HepG2 (cell line): ENCODE results near the gene FUOM. TPM values are rescaled to one million over a fixed set of nuclear protein-coding genes. Genes with fewer than 3 reads are reported as not detected.
A peak's percentile ranks its signal among the peaks of the same experiment; 100 is the strongest.

Source experiments
- ATAC-seq: fragments of 200-7000 bp; cut with Tn5 transposase; 3 replicates; pipeline ENCODE4 v1.9.1; 2020; ENCODE audit warnings: mild to moderate bottlenecking, moderate library complexity
- BruUV-seq: library from RNA; stranded (reverse); fragments of 400-500 nt; replicated peaks from 2 replicates; lab custom pipeline; 2021; lab: Mats Ljungman, UMichigan
- CTCF ChIA-PET: fragments of 300-600 bp; formaldehyde crosslinking; extraction: SDS; loops from one replicate; lab custom pipeline; 2021; ENCODE audit warnings: low total read pairs, inconsistent platforms, low intra/inter-chr PET ratio; lab: Yijun Ruan, JAX
- POLR2A ChIA-PET: fragments of 350-600 bp; sonication (Branson Sonifier 250); formaldehyde crosslinking; loops from one replicate; lab custom pipeline; 2020; ENCODE audit warnings: antibody characterized with exemption, inconsistent platforms; lab: Yijun Ruan, JAX
- DNase-seq: peaks from one replicate; pipeline ENCODE4 v3.0.0-alpha.2; 2015; ENCODE audit warnings: low spot score
- FAIRE-seq: peaks from 3 replicates; lab custom pipeline; 2011; peaks lifted over from hg19 to GRCh38; lab: Jason Lieb, UNC
- H2AFZ ChIP-seq: one replicate; pipeline ENCODE4 v1.6.1; 2011; ENCODE audit warnings: low read length, inconsistent platforms
- H3K27ac ChIP-seq: fragments of 300-600 bp; 3 replicates; pipeline ENCODE4 v1.8.0; 2011; ENCODE audit warnings: mixed run types, mild to moderate bottlenecking, mixed read lengths, low read length, inconsistent platforms; ENCODE audit not compliant: insufficient read depth; ENCODE audit errors: extremely low read length
- H3K27me3 ChIP-seq, 2 experiments: fragments of 200-600 bp in 1 of 2; 2 replicates in 1 of 2; 3 replicates in 1 of 2; pipeline versions ENCODE4 v1.6.0 to v1.8.0; 2011; ENCODE audit warnings: low read length in 2 of 2, mild to moderate bottlenecking in 2 of 2, moderate library complexity in 2 of 2, inconsistent platforms in 1 of 2; ENCODE audit not compliant: insufficient read depth in 2 of 2, control insufficient read depth in 1 of 2
- H3K36me3 ChIP-seq, 2 experiments: fragments of 200-600 bp in 1 of 2; replicated peaks in 1 of 2; 2 replicates in 1 of 2; 3 replicates in 1 of 2; pipeline versions ENCODE4 v1.5.1 to v1.8.0; 2011; ENCODE audit warnings: low read length in 2 of 2, inconsistent platforms in 1 of 2; ENCODE audit not compliant: insufficient read depth in 2 of 2, control insufficient read depth in 1 of 2
- H3K4me1 ChIP-seq: 2 replicates; pipeline ENCODE4 v1.5.1; 2012; ENCODE audit warnings: low read length, inconsistent platforms; ENCODE audit not compliant: insufficient read depth
- H3K4me2 ChIP-seq: 2 replicates; pipeline ENCODE4 v1.6.0; 2011; ENCODE audit warnings: low read depth, low read length, inconsistent platforms
- H3K4me3 ChIP-seq, 3 experiments: fragments of 200-600 bp in 1 of 3; sonication (generic), shearing (Covaris generic) in 1 of 3; replicated peaks in 1 of 3; 2 replicates each; pipeline ENCODE4 v1.5.1; 2011 to 2016; ENCODE audit warnings: low read length in 3 of 3, inconsistent platforms in 2 of 3, low read depth in 2 of 3, mild to moderate bottlenecking in 2 of 3, control low read depth in 1 of 3, mixed read lengths in 1 of 3; ENCODE audit not compliant: insufficient read depth in 1 of 3
- H3K79me2 ChIP-seq: one replicate; pipeline ENCODE4 v1.6.1; 2011; ENCODE audit warnings: low read length, inconsistent platforms; ENCODE audit not compliant: insufficient read depth
- H3K9ac ChIP-seq: 2 replicates; pipeline ENCODE4 v1.6.0; 2011; ENCODE audit warnings: mild to moderate bottlenecking, low read depth, low read length, inconsistent platforms; ENCODE audit not compliant: insufficient read depth
- H3K9me3 ChIP-seq: 2 replicates; pipeline ENCODE4 v1.5.1; 2012; ENCODE audit warnings: mild to moderate bottlenecking, low read length
- H4K20me1 ChIP-seq: 2 replicates; pipeline ENCODE4 v1.6.0; 2011; ENCODE audit warnings: inconsistent platforms, mild to moderate bottlenecking, low read length, moderate library complexity; ENCODE audit not compliant: insufficient read depth
- BCL3 ChIP-seq: sonication (generic); formaldehyde crosslinking; IDR thresholded peaks from 2 replicates; pipeline ENCODE4 v1.5.1; 2020; ENCODE audit warnings: mild to moderate bottlenecking, missing genetic modification reagents, moderate library complexity
- BRF2 ChIP-seq: sonication (generic); formaldehyde crosslinking; IDR thresholded peaks from 2 replicates; pipeline ENCODE4 v1.8.1; 2022; ENCODE audit warnings: mild to moderate bottlenecking, missing genetic modification reagents
- CREB3 ChIP-seq: sonication (generic); formaldehyde crosslinking; IDR thresholded peaks from 2 replicates; pipeline ENCODE4 v1.5.0; 2020; ENCODE audit warnings: missing genetic modification reagents
- ELF1 ChIP-seq: sonication (generic); formaldehyde crosslinking; IDR thresholded peaks from 2 replicates; pipeline ENCODE4 v1.4.0; 2020; ENCODE audit warnings: missing genetic modification reagents
- IRX3 ChIP-seq: sonication (generic); formaldehyde crosslinking; IDR thresholded peaks from 2 replicates; pipeline ENCODE4 v1.8.1; 2023; ENCODE audit warnings: mild to moderate bottlenecking, low read depth, missing genetic modification reagents, borderline replicate concordance
- MLLT10 ChIP-seq: sonication (generic); formaldehyde crosslinking; IDR thresholded peaks from 2 replicates; pipeline ENCODE4 v1.4.0; 2020; ENCODE audit warnings: missing genetic modification reagents
- PLSCR1 ChIP-seq: sonication (generic); formaldehyde crosslinking; IDR thresholded peaks from 2 replicates; pipeline ENCODE4 v1.5.0; 2020; ENCODE audit warnings: missing genetic modification reagents, mild to moderate bottlenecking, borderline replicate concordance
- TIGD3 ChIP-seq: sonication (generic); formaldehyde crosslinking; IDR thresholded peaks from 2 replicates; pipeline ENCODE4 v1.5.1; 2020; ENCODE audit warnings: mild to moderate bottlenecking, missing genetic modification reagents, borderline replicate concordance
- ZNF124 ChIP-seq: sonication (generic); formaldehyde crosslinking; IDR thresholded peaks from 2 replicates; pipeline ENCODE4 v1.4.0; 2020; ENCODE audit warnings: missing genetic modification reagents
- ZNF503 ChIP-seq: sonication (generic); formaldehyde crosslinking; IDR thresholded peaks from 2 replicates; pipeline ENCODE4 v1.4.0; 2020; ENCODE audit warnings: missing genetic modification reagents
- ZNF672 ChIP-seq: sonication (generic); formaldehyde crosslinking; IDR thresholded peaks from 2 replicates; pipeline ENCODE4 v1.8.1; 2022; ENCODE audit warnings: missing genetic modification reagents
- WGBS: methylation state at CpG from one replicate; pipeline ENCODE4 v1.1.6; 2017; ENCODE audit warnings: low lambda C conversion rate; 5-methylcytosine and 5-hydroxymethylcytosine counted together
- in situ Hi-C: cut with HindIII; loops from 2 replicates; pipeline ENCODE4 v1.10.0; 2017; ENCODE audit warnings: low pct_unique_long_range_greater_than_20kb; ENCODE audit not compliant: extremely low pct_ligation_motif_present
- intact Hi-C: fragments of 100-400 bp; cut with micrococcal nuclease; formaldehyde crosslinking; loops from one replicate; pipeline ENCODE4 v1.10.0; 2022; ENCODE audit not compliant: unreplicated experiment
- polyA plus RNA-seq, 8 experiments: library from polyadenylated mRNA; depleted of rRNA in 3 of 8; stranded (reverse) in 7 of 8; unstranded in 1 of 8; fragments of >200 nt; fragmentation: Illumina TruSeq in 4 of 8; extraction: Trizol in 4 of 8; gene quantifications; 2 replicates each; pipeline versions ENCODE4 v1.2.1 to v1.2.3, GENCODE V29; 2011 to 2016; ENCODE audit warnings: low read depth in 4 of 8, missing spikeins in 1 of 8, mixed read lengths in 1 of 8; ENCODE audit not compliant: insufficient read depth in 1 of 8
- total RNA-seq, 5 experiments: library from RNA; depleted of rRNA; stranded (reverse); fragments of >200 nt; fragmentation: Illumina TruSeq; extraction: Trizol; gene quantifications; 2 replicates each; pipeline ENCODE4 v1.2.3, GENCODE V29; 2016; ENCODE audit warnings: low read depth in 1 of 5

Gene FUOM
- total and polyA plus RNA-seq, 2 of the 13 experiments (the other 11 are each of a cell fraction or from before 2014, with no cell fraction given): 27.5 to 60.4 TPM

GRCh38 chr10:133353202-133353959, 4.4 kb downstream of the FUOM start (continued):
- TF ChIP-seq BCL3 (CRISPR knock-in tag) (0 out of 2 replicates have a peak, but pooled peaks have one; percentile 23), ZNF124 (CRISPR knock-in tag) (no peak), TIGD3 (CRISPR knock-in tag) (no peak), CREB3 (CRISPR knock-in tag) (no peak)

GRCh38 chr10:133351408-133352318, 6.2 kb downstream of the FUOM start:
- no peak for DNase-seq
- POLR2A ChIA-PET: no interaction called here
- H3K79me2 ChIP-seq: peaks cover 6% of the 10 kb centered on the region
- no peak overlapping the region for H3K4me2 ChIP-seq
- CTCF ChIA-PET: no interaction called here
- intact Hi-C loops (no loop called here), in situ Hi-C loops (no loop called here)
- peaks cover 5 to 14% of the 10 kb centered on the region in 2 experiments; a peak in 3 of 5 replicates for H3K36me3 ChIP-seq
- no peak for FAIRE-seq
- H3K9ac ChIP-seq: no peak overlapping the region
- H3K4me1 ChIP-seq: peaks cover 51% of the 10 kb centered on the region
- TSS peak; percentile 49 for BruUV-seq
- no peak overlapping the region for H3K27ac ChIP-seq
- H3K27me3 ChIP-seq: no peaks in the 10 kb centered on the region
- H4K20me1 ChIP-seq: peaks cover 13% of the 10 kb centered on the region; the same call in 1 of the 2 replicates
- no peak for ATAC-seq
- H3K9me3 ChIP-seq: no peaks in the 10 kb centered on the region
- H2AFZ ChIP-seq: no peak overlapping the region
- no peak overlapping the region for H3K4me3 ChIP-seq
- no CpG with 5 or more reads among the region's 24 CpGs for WGBS
- TF ChIP-seq ZNF672 (CRISPR knock-in tag): no peak
- TF ChIP-seq ELF1 (CRISPR knock-in tag): no peak
- no peak for TF ChIP-seq BRF2 (CRISPR knock-in tag)
- no peak for TF ChIP-seq ZNF503 (CRISPR knock-in tag)
- TF ChIP-seq MLLT10 (CRISPR knock-in tag): no peak
- TF ChIP-seq PLSCR1 (CRISPR knock-in tag): no peak
- TF ChIP-seq IRX3 (CRISPR knock-in tag): no peak
